Gastroesophageal sphincter (tissue), 4 donors: ENCODE data around the gene FNDC3A. TPM values are rescaled to one million over a fixed set of nuclear protein-coding genes. Genes with fewer than 3 reads are reported as not detected.
"Not testable (repeated sequence)": the region's sequence is repeated elsewhere in the genome, so short reads cannot be mapped to it uniquely, and the experiment has no call there.

Experiments
- ATAC-seq: fragments of 150-250 bp; one replicate; pipeline ENCODE4 v1.9.1; 2016; ENCODE audit warnings: mild to moderate bottlenecking, moderate library complexity
- H3K27ac ChIP-seq, 4 donors: fragments of 200-600 bp; sonication (generic) in 3 of 4; 1 replicate in 3 of 4; 2 replicates in 1 of 4; pipeline ENCODE4 v1.5.1; 2016 to 2019
- H3K27me3 ChIP-seq: fragments of 200-600 bp; sonication (generic); one replicate; pipeline ENCODE4 v1.5.1; 2019
- H3K36me3 ChIP-seq, 2 donors: fragments of 200-600 bp; sonication (generic); one replicate each; pipeline ENCODE4 v1.5.1; 2019; ENCODE audit warnings: control low read depth in 1 of 2
- H3K4me1 ChIP-seq, 3 donors: fragments of 200-600 bp; sonication (generic); 1 replicate in 2 of 3; 2 replicates in 1 of 3; pipeline ENCODE4 v1.5.1; 2016 to 2019; ENCODE audit warnings: control low read depth in 2 of 3
- H3K4me3 ChIP-seq, 2 donors: fragments of 200-600 bp; sonication (generic); one replicate each; pipeline ENCODE4 v1.5.1; 2019; ENCODE audit warnings: mild to moderate bottlenecking in 1 of 2, moderate library complexity in 1 of 2
- H3K9me3 ChIP-seq, 3 donors: fragments of 200-600 bp; sonication (generic); one replicate each; pipeline ENCODE4 v1.5.1; 2017 to 2019; ENCODE audit warnings: control low read depth in 2 of 3
- CTCF ChIP-seq, 4 experiments: fragments of 200-600 bp in 2 of 4; fragments of 450-650 bp in 2 of 4; sonication (generic) in 1 of 4; IDR thresholded peaks; one replicate each; pipeline ENCODE4 v1.5.1; 2017 to 2019; ENCODE audit warnings: antibody characterized with exemption in 4 of 4, mild to moderate bottlenecking in 2 of 4, moderate library complexity in 2 of 4
- EP300 ChIP-seq: sonication (generic); formaldehyde crosslinking; IDR thresholded peaks from one replicate; pipeline ENCODE4 v1.6.1; 2017; ENCODE audit warnings: antibody characterized with exemption, mild to moderate bottlenecking
- POLR2A ChIP-seq, 2 donors: fragments of 450-650 bp; IDR thresholded peaks; one replicate each; pipeline ENCODE4 v1.6.1; 2017; ENCODE audit warnings: antibody characterized with exemption in 2 of 2, mild to moderate bottlenecking in 2 of 2, moderate library complexity in 1 of 2
- POLR2AphosphoS5 ChIP-seq: sonication (generic); formaldehyde crosslinking; IDR thresholded peaks from one replicate; pipeline ENCODE4 v1.6.1; 2017; ENCODE audit warnings: antibody characterized with exemption
- WGBS, 2 donors: methylation state at CpG; one replicate each; pipeline ENCODE4 v1.1.5; 2018; ENCODE audit warnings: low coverage in 1 of 2; 5-methylcytosine and 5-hydroxymethylcytosine counted together
- total RNA-seq, 4 donors: library from RNA; depleted of rRNA; stranded (reverse); fragments of >200 nt; gene quantifications; one replicate each; pipeline ENCODE4 v1.1.0, GENCODE V29; 2016

Gene FNDC3A
- total RNA-seq, 4 donors from 2014 or later: 36.4 to 55.9 (median 47.8) TPM

GRCh38 chr13:49112782-49113525 lies 137.2 kb downstream of the FNDC3A start:
- WGBS, 2 donors: 41 to 49% methylated on average over 5 of the region's 5 CpGs
- Histone ChIP-seq H3K27ac (no peak overlapping the region), H3K4me3 (no peak overlapping the region), H3K36me3 (peaks cover 0 to 31% of the 10 kb centered on the region in 2 donors), H3K9me3 (no peaks in the 10 kb centered on the region), H3K4me1 (peaks cover 6 to 45% (median 6%) of the 10 kb centered on the region in 3 donors), H3K27me3 (no peaks in the 10 kb centered on the region)
- ATAC-seq: no peak
- TF ChIP-seq CTCF (IDR thresholded peaks at IDR 0.05) (no peak), POLR2A (IDR thresholded peaks at IDR 0.05) (no peak), POLR2AphosphoS5 (no peak), EP300 (no peak)

- 0% methylated on average over 1 of the region's 1 CpG for WGBS, 2 donors
- Histone ChIP-seq H3K9me3 (no peaks in the 10 kb centered on the region), H3K27me3 (no peaks in the 10 kb centered on the region), H3K27ac (no peak overlapping the region), H3K4me3 (no peak overlapping the region), H3K4me1 (peaks cover 6 to 45% (median 6%) of the 10 kb centered on the region in 3 donors), H3K36me3 (peaks cover 0 to 39% of the 10 kb centered on the region in 2 donors)
- TF ChIP-seq POLR2A (IDR thresholded peaks at IDR 0.05): no peak
- no peak for TF ChIP-seq POLR2AphosphoS5
- no peak for TF ChIP-seq EP300
- TF ChIP-seq CTCF (IDR thresholded peaks at IDR 0.05): no peak
- no peak for ATAC-seq
Measured at GRCh38 chr13:49113526-49114286, 138.0 kb downstream of the FNDC3A start.

GRCh38 chr13:49116873-49117272 lies 141.2 kb downstream of the FNDC3A start:
- Histone ChIP-seq H3K9me3 (no peaks in the 10 kb centered on the region), H3K4me1 (peaks cover 3 to 27% (median 6%) of the 10 kb centered on the region in 3 donors), H3K27me3 (no peaks in the 10 kb centered on the region), H3K4me3 (no peak overlapping the region), H3K36me3 (peaks cover 0 to 50% of the 10 kb centered on the region in 2 donors), H3K27ac (no peak overlapping the region)
- ATAC-seq: no peak
- 91 to 92% methylated on average over 2 of the region's 2 CpGs for WGBS, 2 donors
- TF ChIP-seq EP300 (no peak), POLR2A (IDR thresholded peaks at IDR 0.05) (no peak), POLR2AphosphoS5 (no peak), CTCF (IDR thresholded peaks at IDR 0.05) (no peak)

- not testable (repeated sequence) for ATAC-seq, H3K9me3 ChIP-seq, H3K27ac ChIP-seq, H3K4me3 ChIP-seq, H3K27me3 ChIP-seq
- H3K4me1 ChIP-seq: peaks cover 0 to 11% (median 0%) of the 10 kb centered on the region in 3 donors
- WGBS, 2 donors: no CpG with 5 or more reads among the region's 6 CpGs
- H3K36me3 ChIP-seq: peaks cover 0 to 50% of the 10 kb centered on the region in 2 donors
Measured at GRCh38 chr13:49118455-49118854, 142.7 kb downstream of the FNDC3A start.

- Histone ChIP-seq H3K27ac (no peak overlapping the region), H3K27me3 (no peaks in the 10 kb centered on the region), H3K9me3 (no peaks in the 10 kb centered on the region), H3K36me3 (peaks cover 0 to under 1% of the 10 kb centered on the region in 2 donors), H3K4me1 (peaks cover 0 to 15% (median 0%) of the 10 kb centered on the region in 3 donors), H3K4me3 (no peak overlapping the region)
- TF ChIP-seq CTCF (IDR thresholded peaks at IDR 0.05) (no peak), EP300 (no peak), POLR2A (IDR thresholded peaks at IDR 0.05) (no peak), POLR2AphosphoS5 (no peak)
- no peak for ATAC-seq
- WGBS, 2 donors: 81 to 88% methylated on average over 5 of the region's 5 CpGs
Measured at GRCh38 chr13:49124693-49125304, 149.1 kb downstream of the FNDC3A start.
